K562 (cell line): ENCODE measurements around the gene PPP1R12C. TPM values are rescaled to one million over a fixed set of nuclear protein-coding genes. Genes with fewer than 3 reads are reported as not detected.
A peak's percentile ranks its signal among the peaks of the same experiment; 100 is the strongest.

Experiments
- ATAC-seq: fragments of 200-7000 bp; cut with Tn5 transposase; 3 replicates; pipeline ENCODE4 v1.9.1; 2020; ENCODE audit warnings: moderate library complexity
- BruUV-seq: library from RNA; stranded (reverse); fragments of 400-500 nt; replicated peaks from 2 replicates; lab custom pipeline; 2021; lab: Mats Ljungman, UMichigan
- CTCF ChIA-PET: fragments of 300-600 bp; formaldehyde crosslinking; extraction: SDS; loops from one replicate; lab custom pipeline; 2021; ENCODE audit warnings: low intra/inter-chr PET ratio; lab: Yijun Ruan, JAX
- POLR2A ChIA-PET: fragments of 300-600, 350-650 bp; sonication (Branson Sonifier 250); formaldehyde crosslinking; extraction: SDS; loops from one replicate; lab custom pipeline; 2021; ENCODE audit warnings: antibody characterized with exemption, inconsistent platforms; lab: Yijun Ruan, JAX
- DNase-seq, 4 experiments: peaks; one replicate each; pipeline versions ENCODE4 v3.0.0 to v3.0.0-alpha.2; 2011 to 2018; ENCODE audit warnings: low spot score in 3 of 4, mixed read lengths in 3 of 4; ENCODE audit errors: extremely low read depth in 1 of 4
- FAIRE-seq: peaks from 2 replicates; lab custom pipeline; 2011; peaks lifted over from hg19 to GRCh38; lab: Jason Lieb, UNC
- H2AFZ ChIP-seq: 2 replicates; pipeline ENCODE4 v1.6.0; 2011; ENCODE audit warnings: low read depth, low read length, control low read depth, inconsistent platforms
- H3K27ac ChIP-seq: fragments of 200-600 bp; 3 replicates; pipeline ENCODE4 v1.8.0; 2011; ENCODE audit warnings: low read depth, mild to moderate bottlenecking, control low read depth, inconsistent platforms, low read length, moderate library complexity, mixed read lengths; ENCODE audit errors: extremely low read depth
- H3K27me3 ChIP-seq, 2 experiments: fragments of 300-600 bp in 1 of 2; 2 replicates in 1 of 2; 3 replicates in 1 of 2; pipeline versions ENCODE4 v1.6.0 to v1.8.0; 2011; ENCODE audit warnings: inconsistent platforms in 2 of 2, low read length in 2 of 2, mild to moderate bottlenecking in 1 of 2, mixed read lengths in 1 of 2, moderate library complexity in 1 of 2; ENCODE audit not compliant: control insufficient read depth in 2 of 2, insufficient read depth in 2 of 2
- H3K36me3 ChIP-seq: fragments of 300-600 bp; 3 replicates; pipeline ENCODE4 v1.8.0; 2011; ENCODE audit warnings: mild to moderate bottlenecking, low read length, inconsistent platforms; ENCODE audit not compliant: control insufficient read depth, insufficient read depth
- H3K4me1 ChIP-seq, 2 experiments: fragments of 200-600 bp in 1 of 2; replicated peaks in 1 of 2; 2 replicates in 1 of 2; 3 replicates in 1 of 2; pipeline versions ENCODE4 v1.5.1 to v1.8.0; 2011; ENCODE audit warnings: inconsistent platforms in 2 of 2, low read length in 2 of 2, mild to moderate bottlenecking in 1 of 2, mixed read lengths in 1 of 2, moderate library complexity in 1 of 2; ENCODE audit not compliant: control insufficient read depth in 2 of 2, insufficient read depth in 2 of 2
- H3K4me2 ChIP-seq: 2 replicates; pipeline ENCODE4 v1.6.1; 2011; ENCODE audit warnings: low read length, control low read depth, inconsistent platforms, mixed read lengths; ENCODE audit not compliant: insufficient read depth
- H3K4me3 ChIP-seq: fragments of 200-600 bp; sonication (generic), shearing (Covaris generic); 2 replicates; pipeline ENCODE4 v1.5.1; 2016; ENCODE audit warnings: control low read depth, inconsistent platforms
- H3K79me2 ChIP-seq: fragments of 200-600 bp; 3 replicates; pipeline ENCODE4 v1.8.0; 2011; ENCODE audit warnings: low read length, inconsistent platforms; ENCODE audit not compliant: control insufficient read depth, insufficient read depth
- H3K9ac ChIP-seq, 2 experiments: 2 replicates each; pipeline versions ENCODE4 v1.6.0 to v1.6.1; 2011; ENCODE audit warnings: low read depth in 2 of 2, low read length in 2 of 2, control low read depth in 1 of 2, inconsistent platforms in 1 of 2, mild to moderate bottlenecking in 1 of 2, mixed read lengths in 1 of 2; ENCODE audit not compliant: insufficient read depth in 1 of 2
- H3K9me1 ChIP-seq: one replicate; pipeline ENCODE4 v1.6.0; 2011; ENCODE audit warnings: inconsistent platforms, mild to moderate bottlenecking, low read length, moderate library complexity; ENCODE audit not compliant: control insufficient read depth, insufficient read depth
- H3K9me3 ChIP-seq: replicated peaks from 2 replicates; pipeline ENCODE4 v1.5.1; 2011; ENCODE audit warnings: low read depth, low read length, inconsistent platforms; ENCODE audit not compliant: control insufficient read depth, insufficient read depth
- H4K20me1 ChIP-seq: replicated peaks from 2 replicates; pipeline ENCODE4 v1.6.1; 2011; ENCODE audit warnings: low read length, inconsistent platforms, mixed read lengths; ENCODE audit not compliant: control insufficient read depth, insufficient read depth
- CREB3 ChIP-seq: fragments of 450-650 bp; conservative IDR thresholded peaks from 2 replicates; pipeline ENCODE4 v1.6.1; 2016; ENCODE audit warnings: missing genetic modification characterization, low read depth, mild to moderate bottlenecking, missing compliant biosample characterization, moderate library complexity
- ZBTB7A ChIP-seq: IDR thresholded peaks from 2 replicates; pipeline ENCODE4 v1.6.1; 2011; ENCODE audit warnings: low read depth, mild to moderate bottlenecking, low read length, moderate library complexity, borderline replicate concordance; ENCODE audit not compliant: control insufficient read depth
- WGBS: fragments of 100-300 bp; shearing (Covaris generic); methylation state at CpG from one replicate; pipeline ENCODE4 v1.1.6; 2016; ENCODE audit warnings: low coverage, mixed read lengths; ENCODE audit not compliant: insufficient coverage; ENCODE audit errors: missing lambda C conversion rate; 5-methylcytosine and 5-hydroxymethylcytosine counted together
- in situ Hi-C: fragments of 300-500 bp; cut with MboI; formaldehyde crosslinking; loops from 4 replicates; pipeline ENCODE4 v1.15.0; 2018; ENCODE audit warnings: inconsistent platforms, mixed read lengths
- intact Hi-C: fragments of 100-400 bp; cut with micrococcal nuclease; formaldehyde crosslinking; loops from 2 replicates; pipeline ENCODE4 v1.14.2; 2022
- polyA plus RNA-seq, 8 experiments: library from polyadenylated mRNA; depleted of rRNA in 4 of 8; stranded (reverse) in 5 of 8; unstranded in 3 of 8; fragments of >200 nt; fragmentation: Nextera tagmentation in 2 of 8; fragmentation: Illumina TruSeq in 1 of 8; extraction: Ambion mirVana in 2 of 8; extraction: Trizol in 1 of 8; gene quantifications; 2 replicates each; pipeline versions ENCODE4 v1.2.1 to v1.2.3, GENCODE V29; 2011 to 2014; ENCODE audit warnings: inconsistent platforms in 1 of 8, missing spikeins in 1 of 8
- total RNA-seq, 7 experiments: library from RNA; depleted of rRNA in 6 of 7; stranded (reverse); fragments of >200 nt in 6 of 7; fragmentation: Illumina TruSeq in 2 of 7; extraction: Trizol in 2 of 7; gene quantifications; 2 replicates each; pipeline versions ENCODE4 v1.2.1 to v1.2.3, GENCODE V29; 2011 to 2021; ENCODE audit warnings: low replicate concordance in 1 of 7
- TF ChIP-seq, protein P1 (sequence below): sonication (generic); formaldehyde crosslinking; IDR thresholded peaks from 2 replicates; pipeline ENCODE4 v1.8.1; 2023; ENCODE audit warnings: mild to moderate bottlenecking, missing genetic modification reagents

The PPP1R12C gene
- total and polyA plus RNA-seq, 9 of the 15 experiments (the other 6 are each of a cell fraction or from before 2014, with no cell fraction given), result 1.8 to 136 (median 33.7) TPM

GRCh38 chr19:55161571-55162322 is 44.3 kb upstream of the PPP1R12C start:
- no TSS peak for BruUV-seq
- H3K4me2 ChIP-seq, result no peak overlapping the region
- in situ Hi-C loops, result loop anchor here (25.0 kb wide), 1 partner anchor 976 kb away; the partner anchor contains the start of gene ZNF444
- H2AFZ ChIP-seq, result no peak overlapping the region
- POLR2A ChIA-PET, result interaction anchor here (2.9 kb wide), 1 partner anchor 15 kb away, joined by 13 read pairs; no protein-coding TSS in a partner anchor
- intact Hi-C loops, result no loop called here
- no peaks in the 10 kb centered on the region for H3K9me3 ChIP-seq
- TF ChIP-seq, protein P1, sequence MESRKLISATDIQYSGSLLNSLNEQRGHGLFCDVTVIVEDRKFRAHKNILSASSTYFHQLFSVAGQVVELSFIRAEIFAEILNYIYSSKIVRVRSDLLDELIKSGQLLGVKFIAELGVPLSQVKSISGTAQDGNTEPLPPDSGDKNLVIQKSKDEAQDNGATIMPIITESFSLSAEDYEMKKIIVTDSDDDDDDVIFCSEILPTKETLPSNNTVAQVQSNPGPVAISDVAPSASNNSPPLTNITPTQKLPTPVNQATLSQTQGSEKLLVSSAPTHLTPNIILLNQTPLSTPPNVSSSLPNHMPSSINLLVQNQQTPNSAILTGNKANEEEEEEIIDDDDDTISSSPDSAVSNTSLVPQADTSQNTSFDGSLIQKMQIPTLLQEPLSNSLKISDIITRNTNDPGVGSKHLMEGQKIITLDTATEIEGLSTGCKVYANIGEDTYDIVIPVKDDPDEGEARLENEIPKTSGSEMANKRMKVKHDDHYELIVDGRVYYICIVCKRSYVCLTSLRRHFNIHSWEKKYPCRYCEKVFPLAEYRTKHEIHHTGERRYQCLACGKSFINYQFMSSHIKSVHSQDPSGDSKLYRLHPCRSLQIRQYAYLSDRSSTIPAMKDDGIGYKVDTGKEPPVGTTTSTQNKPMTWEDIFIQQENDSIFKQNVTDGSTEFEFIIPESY, result peak; percentile 87
- TF ChIP-seq ZBTB7A (0 out of 2 replicates have a peak, but pooled peaks have one; percentile 19), CREB3 (no peak)
- TF ChIP-seq, all 486 proteins: peak for 2
- no peak for ATAC-seq
- Histone ChIP-seq H3K36me3 (0 out of 3 replicates have a peak, but pooled peaks cover 3% of the 10 kb centered on the region), H3K4me3 (no peak overlapping the region), H3K27me3 (no peaks in the 10 kb centered on the region), H3K4me1 (peaks cover 32 to 69% of the 10 kb centered on the region in 2 experiments), H4K20me1 (peaks cover 3% of the 10 kb centered on the region), H3K27ac (no peak overlapping the region), H3K79me2 (peaks cover 14% of the 10 kb centered on the region), H3K9me1 (no peaks in the 10 kb centered on the region), H3K9ac (no peak overlapping the region)
- FAIRE-seq, result no peak
- CTCF ChIA-PET, result interaction anchor here (1.9 kb wide), 1 partner anchor 20 kb away, joined by 20 read pairs; no protein-coding TSS in a partner anchor
- WGBS, result 97% methylated on average over 17 of the region's 61 CpGs
- no peak for DNase-seq
